ENCODE data around the gene ADH5.
"Not testable (repeated sequence)": the region's sequence is repeated elsewhere in the genome, so short reads cannot be mapped to it uniquely, and the experiment has no call there.

The ADH5 gene

DNA sequence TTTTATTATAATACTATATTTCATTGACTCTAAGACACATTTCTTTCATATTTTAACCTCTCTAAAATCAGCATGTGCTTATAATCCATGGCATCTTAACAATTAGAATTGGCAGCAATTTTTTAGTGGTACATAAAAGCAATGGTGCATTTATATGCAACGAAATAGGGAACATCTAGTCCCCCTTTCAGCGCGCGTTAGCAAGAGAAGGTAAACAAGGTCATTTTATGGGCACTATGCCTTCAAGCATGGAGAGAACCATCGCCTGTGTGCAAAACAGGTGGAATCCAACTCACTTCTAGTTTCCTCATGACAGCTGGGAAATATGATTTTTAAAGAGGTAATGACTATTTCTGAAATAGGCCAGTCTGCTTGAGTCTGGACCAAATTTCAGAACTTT lies 6.4 kb downstream of the ADH5 start:
- no peak for DNase-seq

DNA sequence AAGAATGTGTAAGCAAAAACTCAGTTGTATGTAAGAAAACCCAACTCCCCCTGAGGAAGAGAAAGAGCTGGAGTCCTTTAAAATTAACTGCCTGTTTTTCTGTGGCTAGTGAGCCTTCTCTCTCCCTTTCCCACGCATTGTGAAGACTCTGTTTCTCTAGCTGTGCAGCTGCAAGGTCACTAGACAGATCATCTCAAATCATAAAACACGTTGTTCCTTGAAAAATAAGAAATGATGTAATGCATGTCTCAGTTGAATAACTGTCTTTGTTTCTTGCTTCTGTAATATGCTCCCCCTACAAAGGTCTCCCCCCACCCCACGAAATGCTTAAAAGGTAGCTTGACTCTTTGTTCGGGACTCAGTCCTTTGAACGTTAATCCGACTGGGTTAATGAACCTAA lies 7.7 kb downstream of the ADH5 start:
- not testable (repeated sequence) for DNase-seq

DNA sequence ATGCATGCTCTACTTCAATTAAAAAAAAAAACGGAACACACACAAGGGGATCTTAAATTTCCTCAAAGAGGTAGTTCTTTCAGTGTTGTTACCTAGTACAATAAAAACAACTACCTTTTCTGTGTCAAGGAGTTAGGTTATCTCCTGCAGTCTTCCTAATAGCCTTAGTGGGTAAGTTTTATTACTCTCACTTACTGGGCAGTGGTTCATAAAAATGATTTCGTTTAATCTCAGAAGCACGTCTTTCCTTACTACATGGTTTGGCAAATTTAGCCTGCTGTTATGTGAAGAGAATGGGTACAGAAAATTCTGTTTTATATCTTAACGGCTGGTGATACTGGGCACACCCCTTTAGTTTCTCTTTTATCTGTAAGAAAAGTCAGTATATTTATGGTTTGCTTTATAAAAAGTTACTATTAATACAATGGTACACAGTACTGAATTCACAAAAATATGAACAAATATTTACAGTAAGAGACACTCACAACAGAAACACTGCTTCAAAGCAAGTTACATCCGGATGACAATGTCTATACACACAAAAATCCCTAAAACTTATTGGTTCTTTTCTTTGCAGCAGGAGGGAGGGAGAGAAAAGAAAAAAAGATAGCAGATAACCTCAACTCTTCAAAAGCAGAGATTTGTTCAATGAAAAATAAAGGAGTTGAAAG lies 8.8 kb downstream of the ADH5 start:
- DNase-seq, result no peak

DNA sequence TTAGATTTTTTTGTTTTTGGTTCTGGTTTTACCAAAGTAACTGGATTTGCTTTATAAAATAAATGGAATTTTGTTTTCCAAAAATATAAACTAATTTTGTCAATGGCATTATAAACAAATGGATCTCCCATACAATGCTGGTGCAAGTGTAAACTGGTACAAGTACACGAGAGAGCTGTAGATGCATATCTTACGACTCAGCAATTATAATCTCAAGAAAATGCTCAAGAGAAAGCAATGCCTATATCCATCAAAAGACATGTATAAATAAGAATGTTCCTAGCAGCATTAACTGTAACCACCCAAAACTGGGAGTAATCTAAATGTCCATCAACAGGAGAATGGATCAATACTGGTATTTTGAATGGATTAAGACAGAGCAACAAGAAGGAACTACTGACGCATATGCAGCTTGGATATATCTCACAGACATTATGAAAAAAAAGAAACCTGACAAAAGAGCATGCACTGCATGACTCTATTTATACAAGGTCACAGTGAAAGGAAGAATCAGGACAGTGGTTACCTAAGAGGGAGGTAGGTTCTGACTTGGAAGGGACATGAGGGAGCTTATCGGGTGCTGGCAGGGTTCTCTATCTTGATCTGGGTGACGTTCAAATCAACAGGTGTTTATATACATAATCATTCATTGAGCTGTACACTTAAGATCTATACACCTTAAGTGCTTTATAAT lies 9.5 kb downstream of the ADH5 start:
- no peak for DNase-seq

DNA sequence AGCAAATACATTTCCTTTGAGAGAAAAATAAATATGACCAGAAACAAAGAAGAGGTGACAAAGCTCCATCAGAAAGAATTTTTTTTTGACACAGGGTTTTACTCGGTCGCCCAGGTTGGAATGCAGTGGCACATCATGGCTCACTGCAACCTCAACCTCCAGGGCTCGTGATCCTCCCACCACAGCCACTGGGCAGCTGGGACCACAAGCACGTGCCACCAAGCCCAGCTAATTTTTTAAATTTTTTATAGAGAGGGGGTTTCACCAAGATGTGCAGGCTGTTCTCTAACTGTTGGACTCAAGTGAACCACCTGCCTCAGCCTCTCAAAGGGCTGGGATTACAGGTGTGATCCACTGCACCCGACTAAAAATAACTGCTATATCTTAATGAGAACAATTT lies 10.3 kb downstream of the ADH5 start:
- DNase-seq, result no peak

DNA sequence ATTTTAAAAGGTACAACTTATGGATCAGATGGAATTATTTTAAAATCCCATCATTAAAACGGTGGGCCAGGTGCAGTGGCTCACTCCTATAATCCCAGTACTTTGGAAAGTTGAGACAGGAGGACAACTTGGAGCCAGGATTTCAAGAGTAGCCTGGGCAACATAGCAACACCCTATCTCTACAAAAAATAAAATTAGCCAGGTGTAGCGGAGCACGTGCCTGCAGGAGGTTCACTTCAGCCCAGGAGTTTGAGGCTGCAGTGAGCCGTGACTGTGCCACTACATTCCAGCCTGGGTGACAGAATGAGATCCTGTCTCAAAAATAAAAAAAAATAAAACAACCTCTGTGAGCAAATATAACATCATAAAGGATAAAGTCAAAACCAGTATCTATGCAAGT lies 11.4 kb downstream of the ADH5 start:
- DNase-seq, result no peak

DNA sequence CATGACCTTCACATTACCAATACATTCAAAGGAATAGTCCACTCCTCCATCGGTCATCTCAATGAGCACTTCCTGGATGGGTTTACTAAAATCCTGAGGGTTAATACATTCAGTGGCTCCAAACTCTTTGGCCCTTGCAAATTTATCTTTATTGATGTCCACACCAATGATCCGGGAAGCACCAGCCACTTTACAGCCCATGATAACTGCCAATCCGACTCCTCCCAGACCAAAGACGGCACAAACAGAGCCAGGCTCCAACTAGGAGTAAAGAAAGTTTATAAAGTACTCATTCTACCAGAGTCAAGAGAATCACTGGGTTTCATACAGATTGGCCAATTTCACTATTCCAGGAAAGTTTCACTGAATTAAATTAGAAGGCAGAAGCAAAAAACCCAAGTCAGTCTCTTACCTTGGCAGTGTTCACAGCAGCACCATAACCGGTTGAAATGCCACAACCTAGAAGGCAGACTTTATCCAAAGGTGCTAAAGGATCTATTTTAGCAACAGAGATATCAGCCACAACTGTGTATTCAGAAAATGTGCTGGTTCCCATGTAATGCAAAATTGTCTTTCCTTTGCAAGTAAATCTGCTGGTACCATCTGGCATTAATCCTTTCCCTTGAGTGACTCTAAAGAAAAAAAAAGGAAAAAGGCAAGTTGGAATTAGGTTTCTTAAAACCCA lies 12.2 kb downstream of the ADH5 start:
- DNase-seq, result no peak

DNA sequence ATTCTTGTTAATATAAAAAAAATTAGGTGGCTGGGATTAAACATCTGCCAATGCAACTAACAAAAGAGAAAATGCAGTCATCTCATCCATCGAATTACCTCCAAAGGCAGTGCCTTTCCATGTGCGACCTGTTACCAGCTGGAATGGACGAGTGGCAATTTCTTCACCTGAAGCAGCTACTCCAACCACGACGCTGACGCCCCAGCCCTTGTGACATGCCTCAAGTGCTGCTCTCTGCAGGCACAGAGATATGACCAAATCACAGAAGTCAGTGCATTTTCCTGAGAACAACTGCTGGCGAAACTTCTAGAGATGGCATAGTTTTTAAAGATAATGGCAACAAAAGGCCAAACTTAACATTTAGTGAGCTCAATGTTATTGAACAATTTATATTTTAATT lies 13.8 kb downstream of the ADH5 start:
- DNase-seq, result no peak

DNA sequence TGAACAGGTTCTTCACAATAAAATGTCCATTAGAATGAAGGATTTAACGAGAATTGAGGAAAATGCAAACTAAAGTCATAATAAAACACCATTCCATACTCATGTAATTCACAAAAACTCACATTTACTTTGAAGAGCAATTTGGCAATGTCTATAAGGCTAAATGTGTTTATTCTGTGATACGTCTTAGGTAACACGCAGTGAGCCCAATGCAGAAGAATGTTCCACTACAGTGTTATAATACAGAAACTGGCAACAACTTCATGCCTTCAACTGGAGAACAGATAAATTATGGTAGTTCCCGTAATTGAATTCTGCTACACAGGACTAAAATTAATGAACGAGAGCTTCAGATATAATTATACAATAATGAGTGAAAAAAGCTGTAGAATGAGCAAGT lies 17.4 kb downstream of the ADH5 start:
- no peak for DNase-seq

DNA sequence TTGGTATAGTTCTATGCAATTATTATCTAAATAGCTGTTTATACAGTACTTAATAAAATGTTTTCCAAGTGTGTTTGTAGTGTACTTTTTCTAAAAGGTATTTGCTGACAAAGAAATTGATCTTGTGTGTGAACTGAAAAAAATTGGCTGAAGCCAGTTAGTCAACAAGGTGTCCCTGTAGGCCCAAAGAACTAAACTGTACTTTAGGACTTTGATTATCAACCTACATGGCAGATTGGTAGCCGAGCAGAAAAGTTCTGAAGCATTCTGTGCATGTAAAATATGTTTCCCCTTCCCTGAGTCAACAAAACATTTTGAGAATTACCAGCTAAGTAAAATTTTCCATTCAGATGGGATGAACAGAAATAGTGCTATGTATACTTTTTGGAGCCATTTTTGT lies 21.0 kb downstream of the ADH5 start:
- DNase-seq, result no peak

DNA sequence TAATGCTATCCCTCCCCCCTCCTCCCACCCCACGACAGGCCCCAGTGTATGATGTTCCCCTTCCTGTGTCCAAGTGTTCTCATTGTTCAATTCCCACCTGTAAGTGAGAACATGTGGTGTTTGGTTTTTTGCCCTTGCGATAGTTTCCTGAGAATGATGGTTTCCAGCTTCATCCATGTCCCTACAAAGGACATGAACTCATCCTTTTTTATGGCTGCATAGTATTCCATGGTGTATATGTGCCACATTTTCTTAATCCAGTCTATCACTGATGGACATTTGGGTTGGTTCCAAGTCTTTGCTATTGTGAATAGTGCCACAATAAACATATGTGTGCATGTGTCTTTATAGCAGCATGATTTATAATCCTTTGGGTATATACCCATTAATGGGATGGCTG lies 23.1 kb downstream of the ADH5 start:
- not testable (repeated sequence) for DNase-seq

DNA sequence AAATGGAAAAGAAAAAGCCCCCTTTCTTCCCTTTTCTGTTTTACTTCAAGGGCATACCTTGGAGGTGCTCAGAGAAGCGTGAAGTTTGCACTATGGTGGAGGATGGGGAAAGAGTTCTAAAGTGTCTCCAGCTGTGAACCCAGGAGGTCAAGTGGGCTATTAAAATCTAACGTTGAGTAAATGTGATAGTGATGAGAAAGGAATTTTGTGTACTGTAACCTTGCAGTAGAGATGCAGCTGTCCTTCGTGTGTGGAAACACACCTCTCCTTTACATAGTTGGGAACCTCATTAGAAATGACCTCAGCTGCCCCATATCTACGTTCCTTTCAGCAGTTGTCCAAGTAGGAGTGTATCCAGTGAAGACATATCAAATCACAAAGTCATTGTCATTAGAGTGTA lies 26.5 kb downstream of the ADH5 start:
- no peak for DNase-seq

DNA sequence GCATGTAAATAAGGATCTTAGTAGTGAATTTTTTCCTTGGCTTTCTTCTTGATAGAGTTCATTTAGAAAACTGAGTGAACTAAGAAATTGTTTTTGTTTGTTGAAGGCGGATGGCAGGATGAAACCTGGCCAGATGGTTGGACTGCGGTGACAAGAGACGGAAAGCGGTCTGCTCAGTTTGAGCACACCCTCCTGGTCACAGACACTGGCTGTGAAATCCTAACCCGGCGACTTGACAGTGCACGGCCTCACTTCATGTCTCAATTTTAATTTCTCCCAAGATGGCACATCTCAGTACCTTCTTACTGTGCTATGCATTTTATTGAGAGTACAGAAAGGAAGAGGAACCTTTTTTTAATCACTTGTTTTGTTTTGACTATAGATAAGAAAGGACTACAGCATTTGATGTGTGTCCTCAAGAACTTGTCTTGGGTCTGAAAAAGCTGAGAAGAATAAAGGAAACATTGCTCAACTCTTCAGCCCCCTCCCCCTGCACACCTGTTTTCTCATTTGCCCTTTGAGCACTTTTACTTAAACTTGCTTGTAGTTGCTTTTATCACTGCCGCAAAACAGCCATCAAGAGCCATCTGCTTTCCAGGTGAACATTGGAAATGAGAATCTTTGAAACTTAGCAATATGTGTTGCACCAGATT lies 27.4 kb downstream of the ADH5 start:
- no peak for DNase-seq

DNA sequence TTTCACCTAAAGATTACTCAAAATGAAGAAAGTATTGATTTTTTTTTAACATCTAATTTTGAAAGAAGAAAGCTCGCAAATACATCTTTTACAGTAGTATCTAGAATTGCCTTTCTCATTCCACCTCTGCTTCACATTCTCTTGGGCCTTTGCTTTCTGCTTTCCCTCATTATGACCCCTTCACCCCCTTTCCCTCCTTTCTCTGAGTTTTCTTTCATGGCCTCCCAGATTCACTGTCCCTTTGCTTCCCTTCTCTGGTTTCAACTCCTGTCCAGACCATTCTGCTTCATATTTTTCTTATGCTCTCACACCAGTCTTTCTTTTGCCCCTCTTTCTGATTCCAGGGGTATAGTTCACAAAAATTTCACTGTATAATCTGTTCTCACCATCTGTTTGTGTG lies 29.0 kb downstream of the ADH5 start:
- DNase-seq, result no peak

DNA sequence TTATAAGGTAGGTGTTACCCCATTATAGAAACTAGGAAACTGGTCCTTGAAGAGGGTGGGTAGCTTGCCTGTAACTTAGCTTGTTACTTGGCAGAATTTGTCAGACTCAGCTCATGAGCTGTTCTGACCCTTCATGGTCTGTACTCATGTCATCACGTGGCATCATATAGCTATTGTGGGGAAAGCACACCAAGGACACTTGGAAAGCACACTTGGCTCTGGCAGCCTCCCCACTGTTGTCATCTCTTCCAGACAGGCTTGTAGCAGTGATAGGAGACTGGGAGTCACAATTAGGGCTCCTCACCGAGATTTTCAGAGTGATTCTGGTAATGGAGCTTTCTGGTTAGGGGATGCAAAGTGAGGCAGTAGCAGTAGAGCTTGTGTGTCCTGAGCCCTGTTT lies 30.4 kb downstream of the ADH5 start:
- no peak for DNase-seq

DNA sequence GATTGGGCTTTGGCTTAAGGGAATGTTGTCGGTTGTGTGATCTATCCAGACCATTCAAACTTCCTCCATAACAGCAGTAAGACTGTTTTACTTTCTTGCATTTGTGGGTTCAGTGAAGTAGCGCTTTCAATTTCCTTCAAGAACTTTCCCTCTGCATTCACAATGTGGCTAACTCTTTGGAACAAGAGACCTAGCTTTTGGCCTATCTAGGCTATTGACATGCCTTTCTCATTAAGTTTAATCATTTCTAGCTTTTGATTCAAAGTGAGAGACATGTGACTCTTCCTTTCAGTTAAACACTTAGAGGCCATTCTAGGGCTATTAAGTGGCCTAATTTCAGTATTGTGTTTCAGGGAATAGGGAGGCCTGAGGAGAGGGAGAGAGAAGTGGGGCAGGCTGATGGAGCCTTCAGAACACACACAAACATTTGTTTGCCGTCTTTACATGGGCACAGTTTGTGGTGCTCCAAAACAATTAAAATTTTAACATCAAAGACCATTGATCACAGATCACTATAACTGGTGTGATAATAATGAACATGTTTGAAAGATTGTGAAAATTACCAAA lies 34.1 kb downstream of the ADH5 start:
- DNase-seq, result no peak

DNA sequence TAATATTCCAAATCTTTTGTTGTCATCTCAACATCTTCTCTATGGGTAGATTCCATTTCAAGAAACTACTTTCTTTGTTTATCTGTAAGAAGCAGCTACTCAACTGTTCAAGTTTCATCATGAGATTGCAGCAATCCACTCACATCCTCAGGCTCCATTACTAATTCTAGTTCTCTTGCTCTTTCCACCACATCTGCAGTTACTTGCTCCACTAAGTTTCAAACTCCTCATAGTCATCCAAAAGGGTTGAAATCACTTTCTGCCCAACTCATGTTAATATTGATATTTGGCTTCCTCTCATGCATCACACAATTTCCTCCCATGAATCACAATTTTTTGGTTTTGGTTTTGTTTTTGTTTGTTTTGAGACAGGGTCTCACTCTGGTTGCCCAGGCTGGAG lies 35.7 kb downstream of the ADH5 start:
- DNase-seq, result no peak

DNA sequence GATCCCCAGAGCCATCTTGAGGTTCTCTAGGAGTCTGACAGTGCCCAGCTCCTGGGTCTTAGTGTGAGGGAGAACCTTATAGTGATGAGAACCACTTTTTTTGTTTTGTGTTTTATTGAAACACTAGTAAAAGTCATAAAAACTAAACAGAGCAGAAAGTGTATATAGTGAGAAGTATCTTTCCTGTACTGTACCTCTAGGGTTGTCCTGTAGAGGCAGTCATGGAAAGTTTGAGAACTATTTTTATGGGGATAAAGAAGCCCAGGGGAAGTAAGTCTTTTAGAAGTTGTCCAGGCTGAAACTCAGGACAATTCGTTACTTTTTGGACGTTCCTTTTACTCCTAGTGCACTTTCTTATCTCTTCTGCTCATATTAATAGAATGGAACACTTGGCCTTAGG lies 40.9 kb downstream of the ADH5 start:
- DNase-seq, result no peak

DNA sequence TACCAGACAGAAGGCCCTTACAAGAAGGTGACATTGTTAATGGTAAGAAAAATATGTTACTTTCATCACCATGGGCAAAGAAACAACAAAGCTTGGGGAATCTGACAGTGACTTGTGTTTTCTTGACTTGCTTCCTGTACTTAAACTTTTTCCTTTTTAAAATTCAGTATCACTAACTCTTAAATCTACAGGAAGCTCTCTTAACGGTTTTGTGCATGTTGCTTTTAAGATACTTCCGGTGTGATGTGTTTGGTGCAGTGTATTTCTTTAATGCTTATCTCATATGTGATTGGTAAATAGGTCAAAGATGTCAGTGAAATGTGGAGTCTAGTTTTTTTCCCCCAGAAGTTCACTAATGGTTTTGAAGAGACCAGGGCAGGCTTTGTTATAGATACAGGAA lies 45.2 kb downstream of the ADH5 start:
- DNase-seq, result no peak

DNA sequence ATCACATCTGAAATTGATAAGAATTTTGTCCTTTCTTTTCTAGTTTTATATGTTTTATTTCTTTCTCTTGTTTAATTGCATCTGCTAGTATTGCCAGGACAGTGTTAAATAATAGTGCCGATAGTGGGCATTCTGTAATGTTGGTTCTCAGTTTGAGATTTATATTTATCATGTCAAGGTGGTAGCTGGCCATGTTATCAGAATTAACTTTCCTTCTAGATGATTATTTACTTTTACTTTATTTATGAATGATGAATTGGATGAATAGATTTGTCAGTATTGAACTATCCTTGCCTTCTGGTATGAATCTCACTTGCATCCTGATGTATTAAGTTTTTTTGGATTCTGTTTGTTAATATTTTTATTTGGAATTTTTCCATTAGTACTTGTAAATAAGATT lies 50.4 kb downstream of the ADH5 start:
- no peak for DNase-seq

DNA sequence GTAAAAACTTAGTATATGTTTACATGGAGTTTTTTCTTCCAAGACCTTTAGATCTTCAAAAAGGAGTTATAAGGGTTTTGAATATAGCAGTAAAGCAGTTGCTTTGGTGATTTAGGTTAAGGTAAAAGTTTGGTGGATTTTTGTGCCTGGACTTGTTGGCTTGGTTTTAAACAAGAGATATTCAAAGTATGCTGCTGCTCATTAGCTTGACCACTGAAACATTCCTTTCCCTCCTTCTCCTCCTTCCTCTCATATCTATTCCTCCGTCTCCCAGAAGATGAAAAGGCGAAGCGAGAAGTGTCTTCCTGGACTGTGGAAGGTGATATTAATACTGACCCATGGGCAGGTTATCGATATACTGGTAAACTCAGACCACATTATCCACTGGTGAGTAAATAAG lies 54.6 kb downstream of the ADH5 start:
- no peak for DNase-seq

DNA sequence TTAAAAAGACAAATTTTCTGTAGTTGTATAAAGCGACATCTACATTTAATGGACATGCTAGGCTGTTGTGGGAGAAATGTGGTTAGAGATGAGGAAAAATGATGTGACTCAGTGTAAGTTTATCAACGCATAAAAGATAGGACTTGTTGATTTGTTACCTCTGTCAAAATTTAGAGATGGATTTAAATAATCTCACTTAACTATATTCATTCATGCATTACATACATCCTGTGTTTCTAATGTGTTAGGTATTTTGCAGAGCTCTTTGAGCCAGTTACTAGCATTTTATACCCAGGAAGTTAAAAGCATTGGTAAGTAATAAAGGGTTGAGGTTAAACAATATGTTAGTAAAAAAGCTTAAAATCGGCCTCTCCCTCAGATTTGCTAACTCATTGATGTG lies 58.7 kb downstream of the ADH5 start:
- no peak for DNase-seq

DNA sequence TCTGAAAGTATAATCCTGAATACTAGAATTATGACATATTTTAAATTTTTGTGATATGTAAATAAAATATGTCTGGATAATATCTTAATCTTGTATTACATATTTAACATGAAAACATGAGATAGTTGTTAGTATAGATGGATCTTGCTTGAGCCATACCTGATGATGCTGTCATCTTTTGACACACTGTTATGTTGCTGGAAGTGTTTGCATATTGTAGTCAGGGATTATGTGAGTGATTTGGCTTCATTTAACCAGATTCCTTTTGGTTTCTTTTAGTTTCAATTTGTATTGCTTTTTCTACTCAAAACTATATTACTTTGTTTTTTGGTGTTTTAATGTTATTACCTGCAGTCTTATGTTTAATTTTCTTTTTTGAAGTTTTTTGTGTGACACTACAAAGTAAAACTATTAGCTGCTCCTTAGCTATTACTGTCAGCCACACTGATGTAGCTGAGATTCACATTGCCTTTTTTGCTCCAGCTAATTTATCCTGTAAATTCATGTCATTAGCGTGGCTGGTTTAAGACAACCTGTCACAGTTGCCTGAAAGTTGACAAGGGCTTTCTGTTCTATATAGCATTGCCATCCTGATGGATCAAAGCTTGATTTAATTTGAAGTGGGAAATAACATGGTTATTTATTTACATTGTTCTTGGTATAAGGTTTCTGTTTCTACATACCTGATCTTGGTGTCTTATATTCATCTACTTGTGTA lies 59.4 kb downstream of the ADH5 start:
- DNase-seq, result no peak
